Measurements from ENCODE around the gene MTMR2. TPM values are rescaled to one million over a fixed set of nuclear protein-coding genes. Genes with fewer than 3 reads are reported as not detected.
A peak's percentile ranks its signal among the peaks of the same experiment; 100 is the strongest.
"Not testable (repeated sequence)": the region's sequence is repeated elsewhere in the genome, so short reads cannot be mapped to it uniquely, and the experiment has no call there.

Gene MTMR2
- polyA plus RNA-seq, 10 donors: 24.2 to 35.7 (median 27.8) TPM

DNA sequence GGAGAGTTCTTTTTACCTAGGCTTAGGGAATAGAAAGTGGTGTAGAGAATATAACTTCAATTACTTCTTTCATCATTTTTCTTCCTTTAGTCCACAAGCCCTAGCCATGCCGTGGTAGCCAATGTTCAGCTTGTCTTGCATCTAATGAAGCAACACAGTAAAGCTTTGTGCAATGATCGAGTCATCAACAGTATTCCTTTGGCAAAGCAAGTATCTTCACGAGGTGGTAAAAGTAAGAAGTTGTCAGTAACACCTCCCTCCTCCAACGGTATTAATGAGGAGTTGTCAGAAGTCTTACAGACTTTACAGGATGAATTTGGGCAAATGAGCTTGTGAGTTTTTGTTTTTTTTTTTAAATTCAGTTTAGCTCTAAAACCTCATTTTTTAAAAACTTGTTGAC is 96.2 kb downstream of the MTMR2 start:
- no peak for DNase-seq

DNA sequence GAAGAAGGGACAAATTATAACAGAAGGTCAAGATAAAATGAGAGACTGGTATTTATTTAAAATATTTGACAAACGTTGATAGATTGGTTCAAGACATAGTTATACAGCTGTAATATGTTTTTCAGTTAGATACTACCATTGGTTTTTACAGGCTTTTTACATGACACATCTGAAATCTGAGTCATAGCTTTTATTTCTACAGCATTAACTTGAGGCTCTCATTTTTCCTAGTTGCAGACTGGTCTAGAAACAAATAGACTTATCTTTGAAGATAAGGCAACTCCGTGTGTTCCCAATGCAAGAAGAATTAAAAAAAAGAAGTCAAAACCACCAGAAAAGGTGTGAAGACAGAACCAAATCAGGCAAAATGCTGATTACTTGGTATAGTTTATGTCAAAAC is 102.3 kb downstream of the MTMR2 start:
- no peak for DNase-seq

DNA sequence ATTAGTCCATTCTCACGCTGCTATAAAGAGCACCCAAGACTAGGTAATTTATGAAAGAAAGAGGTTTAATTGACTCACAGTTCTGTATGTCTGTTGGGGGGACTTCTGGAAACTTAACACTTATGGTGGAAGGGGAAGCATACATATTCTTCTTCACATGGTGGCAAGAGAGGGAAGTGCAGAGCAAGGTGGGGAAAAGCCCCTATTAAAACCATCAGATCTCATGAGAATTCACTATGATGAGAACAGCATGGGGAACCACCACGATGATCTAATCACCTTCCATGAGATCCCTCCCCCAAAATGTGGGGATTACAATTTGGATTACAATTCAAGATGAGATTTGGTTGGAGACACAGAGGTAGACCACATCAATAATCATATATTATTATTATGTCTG is 107.9 kb downstream of the MTMR2 start:
- no peak for DNase-seq

DNA sequence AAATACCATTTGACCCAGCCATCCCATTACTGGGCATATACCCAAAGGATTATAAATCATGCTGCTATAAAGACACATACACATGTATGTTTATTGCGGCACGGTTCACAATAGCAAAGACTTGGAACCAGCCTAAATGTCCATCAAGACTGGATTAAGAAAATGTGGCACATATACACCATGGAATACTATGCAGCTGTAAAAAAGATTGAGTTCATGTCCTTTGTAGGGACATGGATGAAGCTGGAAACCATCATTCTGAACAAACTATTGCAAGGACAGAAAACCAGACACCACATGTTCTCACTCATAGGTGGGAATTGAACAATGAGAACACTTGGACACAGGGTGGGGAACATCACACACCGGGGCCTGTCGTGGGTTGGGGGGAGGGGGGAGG is 112.9 kb downstream of the MTMR2 start:
- not testable (repeated sequence) for DNase-seq

DNA sequence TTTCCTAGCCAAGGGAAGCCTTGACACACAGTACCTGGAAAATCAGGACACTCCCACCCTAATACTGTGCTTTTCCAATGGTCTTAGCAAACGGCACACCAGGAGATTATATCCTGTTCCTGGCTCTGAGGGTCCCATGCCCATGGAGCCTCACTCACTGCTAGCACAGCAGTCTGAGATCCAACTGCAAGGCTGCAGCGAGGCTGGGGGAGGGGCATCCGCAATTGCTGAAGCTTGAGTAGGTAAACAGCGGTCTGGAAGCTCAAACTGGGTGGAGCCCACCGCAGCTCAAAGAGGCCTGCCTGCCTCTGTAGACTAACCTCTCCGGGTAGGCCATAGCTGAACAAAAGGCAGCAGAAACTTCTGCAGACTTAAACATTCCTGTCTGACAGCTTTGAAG is 117.4 kb downstream of the MTMR2 start:
- DNase-seq: not testable (repeated sequence)

DNA sequence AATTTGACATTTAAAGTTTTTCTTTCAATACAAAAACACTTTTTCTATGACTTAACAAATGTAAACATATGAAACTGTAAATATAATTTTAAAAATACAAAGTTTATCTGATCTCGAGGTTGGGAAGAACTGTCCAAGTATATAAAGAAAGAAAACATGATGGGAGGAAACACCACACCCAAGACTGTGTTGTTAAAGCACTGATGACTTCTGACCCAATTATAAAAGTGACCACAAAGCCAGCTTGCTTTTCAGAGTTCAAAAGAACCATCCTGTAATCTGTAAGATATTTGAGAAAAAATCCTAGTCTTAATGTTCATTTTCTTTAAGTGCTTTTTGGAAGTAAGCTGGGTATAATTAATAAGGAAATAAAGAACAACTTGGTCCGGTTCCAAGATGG is 118.0 kb downstream of the MTMR2 start:
- DNase-seq: no peak

DNA sequence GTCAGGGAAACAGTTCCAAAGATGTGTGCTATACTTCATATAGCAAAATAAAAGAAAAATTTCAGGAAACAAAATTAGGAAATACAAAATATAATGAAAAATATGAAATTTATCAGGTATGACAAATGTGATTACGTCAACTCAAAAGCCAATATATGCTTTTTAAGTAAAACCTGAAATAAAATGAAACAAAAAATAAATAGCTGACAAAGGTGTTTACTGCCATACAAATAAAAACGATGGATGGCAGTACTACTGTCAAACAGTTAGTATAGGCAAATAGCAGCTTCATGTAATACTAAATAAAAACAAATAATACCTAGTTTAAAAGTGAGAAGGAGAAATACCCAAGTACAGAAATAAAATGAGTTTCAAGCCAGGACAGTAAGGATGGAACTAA is 119.9 kb downstream of the MTMR2 start:
- no peak for DNase-seq

DNA sequence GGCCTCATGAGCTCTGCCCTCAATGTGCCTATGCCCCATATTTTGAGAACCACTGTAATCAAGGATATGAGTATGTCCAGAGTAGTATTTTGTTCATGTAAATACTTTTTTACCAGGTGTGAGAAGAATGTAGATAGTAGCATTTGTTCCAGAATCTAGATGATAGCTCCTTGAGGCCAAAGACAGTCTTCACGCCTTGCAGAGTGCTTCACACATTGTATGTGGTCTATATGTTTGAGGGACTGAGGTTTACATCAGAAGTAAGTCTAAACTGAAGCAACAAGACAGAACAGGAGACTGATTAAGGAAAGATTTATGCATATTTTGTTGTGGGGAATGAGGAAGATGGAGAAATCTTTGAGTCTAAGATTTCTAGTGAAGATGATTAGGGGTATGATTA is 121.1 kb downstream of the MTMR2 start:
- no peak for DNase-seq

DNA sequence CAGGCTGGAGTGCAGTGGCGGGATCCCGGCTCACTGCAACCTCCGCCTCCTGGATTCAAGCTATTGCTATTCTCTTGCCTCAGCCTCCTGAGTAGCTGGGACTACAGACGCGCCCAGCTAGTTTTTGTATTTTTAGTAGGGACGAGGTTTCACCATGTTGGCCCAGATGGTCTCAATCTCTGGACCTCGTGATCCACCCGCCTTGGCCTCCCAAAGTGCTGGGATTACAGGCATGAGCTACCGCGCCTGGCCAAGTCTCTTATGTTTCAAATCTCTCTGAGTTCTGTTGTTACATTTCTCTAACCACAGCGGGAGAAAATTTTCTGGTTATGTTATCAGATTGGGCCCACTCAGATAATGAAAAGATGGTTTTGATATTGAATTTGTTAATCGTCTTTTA is 123.5 kb downstream of the MTMR2 start:
- no peak for DNase-seq

DNA sequence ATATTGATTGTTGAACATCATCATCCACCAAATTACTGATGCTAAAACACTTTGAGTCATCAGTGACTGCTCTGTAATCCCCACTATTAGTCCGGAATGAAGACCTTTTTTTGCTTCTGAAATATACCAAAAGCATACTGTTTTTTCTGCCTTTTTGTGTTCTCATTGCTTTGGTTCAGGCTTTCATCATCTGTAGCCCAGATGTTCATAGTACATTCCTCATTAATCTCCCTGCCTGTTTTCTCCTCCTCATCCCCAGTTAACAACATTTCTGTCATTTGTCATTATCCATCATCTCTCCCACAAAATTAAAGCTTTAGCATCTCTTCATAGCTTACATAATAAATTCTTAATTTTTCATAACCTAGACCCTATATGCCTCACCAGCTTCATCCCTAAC is 124.4 kb downstream of the MTMR2 start:
- DNase-seq: no peak

DNA sequence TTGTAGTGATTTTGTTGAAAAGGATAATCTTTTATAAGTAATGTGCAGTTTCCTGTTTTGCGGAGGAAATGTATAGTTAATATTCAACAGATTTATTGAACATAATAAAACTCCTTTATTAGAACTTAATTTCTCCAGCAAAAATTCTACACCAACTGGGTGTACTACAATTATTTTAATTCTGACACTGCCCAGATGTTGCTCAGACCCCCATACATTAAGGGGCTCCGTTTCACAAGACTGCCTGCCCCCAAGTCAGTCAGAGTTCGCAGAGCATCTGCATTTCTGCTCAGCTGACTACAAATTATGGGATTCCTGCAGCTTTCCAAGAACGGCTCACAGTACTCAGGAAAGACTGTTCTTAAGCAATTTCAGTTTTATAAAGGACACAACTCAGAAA is 127.4 kb downstream of the MTMR2 start:
- peak in 1 of 3 donors; percentile 16 for DNase-seq

DNA sequence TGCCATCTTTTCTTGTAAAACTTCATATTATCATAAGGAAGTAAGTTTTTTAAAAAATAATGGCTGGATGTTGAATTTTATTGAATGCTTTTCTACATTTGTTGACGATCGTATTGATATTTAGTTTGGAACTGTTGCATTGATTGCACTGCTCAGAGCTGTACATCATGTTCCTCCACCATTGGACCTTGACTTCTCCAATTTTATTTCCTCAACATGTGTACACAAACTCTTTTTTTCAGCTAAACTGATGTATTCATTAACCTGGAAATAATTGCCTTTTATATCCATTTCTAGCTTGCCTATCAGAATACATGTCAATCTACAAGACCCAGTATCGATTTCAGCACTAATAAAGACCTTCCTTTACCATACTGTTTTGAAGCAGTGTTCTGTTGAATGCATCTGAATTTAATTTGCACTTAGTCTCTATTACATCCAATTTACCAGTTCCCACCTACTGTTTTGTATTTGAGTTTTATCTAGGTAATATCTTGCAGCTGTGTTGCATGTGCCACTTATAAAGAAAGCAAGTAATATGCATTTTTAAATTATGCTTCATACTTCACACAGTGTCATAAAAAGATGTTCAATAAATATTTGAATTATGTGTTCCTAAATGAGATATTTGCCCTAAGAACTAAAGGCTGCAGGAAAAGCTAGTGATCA is 128.1 kb downstream of the MTMR2 start:
- DNase-seq: no peak

DNA sequence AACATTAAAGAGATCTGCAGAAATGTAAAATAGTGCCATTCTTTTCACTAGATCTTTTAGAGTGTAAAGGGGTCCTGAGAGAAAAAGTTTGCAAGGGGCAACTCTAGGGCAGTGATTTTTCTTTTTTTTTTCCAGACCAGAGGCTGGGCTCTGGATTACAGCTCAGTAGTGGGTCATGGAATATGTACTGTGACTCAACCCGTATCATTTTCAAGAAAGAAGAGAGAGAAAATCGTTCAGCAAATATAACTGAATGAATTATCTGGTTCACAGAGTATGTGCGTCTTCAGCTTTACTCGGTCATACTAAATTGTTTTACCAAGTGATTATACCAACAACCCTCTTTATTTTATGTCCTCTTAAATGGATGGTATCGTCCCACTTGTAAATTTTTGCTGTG is 129.8 kb downstream of the MTMR2 start:
- no peak for DNase-seq

DNA sequence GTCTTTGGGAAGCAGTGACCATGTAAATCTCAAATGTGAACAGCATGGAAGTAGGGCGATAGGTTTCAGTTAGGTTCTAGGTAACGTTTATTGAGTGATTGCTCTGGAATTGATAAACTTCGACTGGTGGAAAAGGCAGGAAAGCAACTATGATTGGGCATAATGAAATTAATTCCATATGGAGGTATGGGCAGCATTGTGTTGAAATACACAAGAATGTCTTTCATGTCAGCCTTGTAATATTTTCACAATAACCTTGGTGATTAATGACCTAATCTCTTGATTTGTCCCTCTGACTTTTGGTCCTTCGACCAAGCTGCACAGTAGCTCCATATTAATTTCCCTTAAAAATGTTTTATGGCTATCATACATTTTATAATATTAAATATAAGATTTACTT is 130.8 kb downstream of the MTMR2 start:
- no peak for DNase-seq

DNA sequence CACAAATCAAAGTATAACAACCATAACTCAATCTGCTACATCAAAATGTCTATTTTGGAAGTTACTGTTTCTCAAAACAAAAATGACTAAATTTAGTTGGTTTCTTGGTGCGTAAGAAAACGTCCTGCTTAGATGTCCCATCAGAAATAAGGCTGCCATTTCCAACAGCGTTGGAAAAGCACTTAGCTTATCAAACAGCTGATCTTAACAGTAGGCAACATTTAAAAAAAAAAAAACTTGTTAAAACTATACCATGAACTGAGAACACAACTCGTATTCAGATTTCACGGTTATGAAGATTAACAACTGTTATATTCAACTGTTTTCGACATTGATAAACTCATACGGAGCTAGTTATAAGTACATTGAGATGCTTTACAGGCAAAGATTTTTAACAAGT is 131.2 kb downstream of the MTMR2 start:
- no peak for DNase-seq

DNA sequence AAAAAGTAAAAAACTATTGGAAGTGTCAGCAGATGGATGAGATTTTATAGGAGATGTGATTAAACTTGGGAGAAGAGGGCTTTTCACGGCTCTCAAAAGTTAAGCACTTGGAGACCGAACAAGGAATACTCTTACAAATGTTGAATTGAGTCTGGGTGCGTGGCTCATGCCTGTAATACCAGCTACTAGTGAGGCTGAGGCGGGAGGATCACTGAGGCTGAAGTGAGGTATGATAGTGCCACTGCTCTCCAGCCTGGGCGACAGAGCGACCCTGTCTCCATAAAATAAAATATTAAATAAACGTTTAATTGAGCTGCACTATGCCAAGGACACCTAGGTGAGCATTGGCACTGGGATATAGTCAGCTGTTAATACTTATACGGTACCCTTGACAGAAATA is 131.7 kb downstream of the MTMR2 start:
- no peak for DNase-seq

DNA sequence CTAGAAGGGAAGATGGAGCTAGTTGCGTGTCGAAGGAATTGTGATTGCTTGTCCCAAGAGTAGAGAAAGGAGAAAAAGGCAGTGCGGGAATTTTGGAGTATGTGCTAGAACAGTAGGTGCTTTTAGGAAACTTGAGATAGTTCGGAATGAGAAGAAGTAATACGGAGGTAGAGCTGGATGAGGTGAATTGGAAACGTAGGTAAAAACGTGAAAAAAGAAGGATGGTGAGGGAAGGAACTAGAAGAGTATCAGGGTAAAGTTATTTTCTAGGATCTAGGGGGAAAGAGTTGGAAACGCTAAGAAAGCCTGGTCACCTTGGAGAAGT is 132.2 kb downstream of the MTMR2 start:
- peak in 1 of 3 donors; percentile 13 for DNase-seq

DNA sequence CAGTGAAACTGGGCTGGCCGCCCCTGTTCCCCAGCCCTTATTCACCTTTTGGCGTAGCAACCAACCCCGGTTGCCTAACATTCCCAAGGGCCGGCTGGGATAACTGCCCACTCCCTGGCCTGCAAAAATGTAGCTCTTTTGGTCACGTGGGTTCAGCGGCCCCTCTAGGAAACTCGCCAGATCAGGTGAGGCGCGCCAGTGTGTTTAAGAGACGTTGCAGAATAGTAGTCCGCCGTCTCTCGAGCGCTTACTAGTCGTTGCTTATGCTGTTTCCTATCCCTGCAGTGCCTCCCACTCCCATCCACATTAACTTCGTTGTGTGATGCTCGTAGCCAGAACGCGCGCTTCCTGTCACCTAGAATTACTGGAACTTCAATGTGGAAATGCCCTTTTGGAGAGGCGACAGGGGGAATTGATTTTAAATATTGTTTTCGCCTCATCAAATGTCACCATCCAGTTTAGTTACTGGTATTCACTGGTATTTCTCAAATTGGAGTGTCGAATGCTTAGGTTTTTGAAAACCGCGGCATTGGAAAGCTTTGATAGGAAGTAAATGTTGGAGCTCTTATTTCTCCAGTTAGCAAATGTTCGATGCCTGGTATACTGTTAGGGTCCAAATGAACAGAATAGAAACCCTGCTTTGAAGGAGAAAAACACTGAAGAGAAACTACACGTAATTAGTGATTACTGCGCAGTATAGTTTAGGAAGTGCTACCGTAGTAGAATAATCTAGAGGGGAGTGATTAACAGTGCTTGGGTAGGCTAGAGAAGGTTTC is 132.8 kb downstream of the MTMR2 start:
- peak; percentile 32 to 88 (median 70) for DNase-seq

DNA sequence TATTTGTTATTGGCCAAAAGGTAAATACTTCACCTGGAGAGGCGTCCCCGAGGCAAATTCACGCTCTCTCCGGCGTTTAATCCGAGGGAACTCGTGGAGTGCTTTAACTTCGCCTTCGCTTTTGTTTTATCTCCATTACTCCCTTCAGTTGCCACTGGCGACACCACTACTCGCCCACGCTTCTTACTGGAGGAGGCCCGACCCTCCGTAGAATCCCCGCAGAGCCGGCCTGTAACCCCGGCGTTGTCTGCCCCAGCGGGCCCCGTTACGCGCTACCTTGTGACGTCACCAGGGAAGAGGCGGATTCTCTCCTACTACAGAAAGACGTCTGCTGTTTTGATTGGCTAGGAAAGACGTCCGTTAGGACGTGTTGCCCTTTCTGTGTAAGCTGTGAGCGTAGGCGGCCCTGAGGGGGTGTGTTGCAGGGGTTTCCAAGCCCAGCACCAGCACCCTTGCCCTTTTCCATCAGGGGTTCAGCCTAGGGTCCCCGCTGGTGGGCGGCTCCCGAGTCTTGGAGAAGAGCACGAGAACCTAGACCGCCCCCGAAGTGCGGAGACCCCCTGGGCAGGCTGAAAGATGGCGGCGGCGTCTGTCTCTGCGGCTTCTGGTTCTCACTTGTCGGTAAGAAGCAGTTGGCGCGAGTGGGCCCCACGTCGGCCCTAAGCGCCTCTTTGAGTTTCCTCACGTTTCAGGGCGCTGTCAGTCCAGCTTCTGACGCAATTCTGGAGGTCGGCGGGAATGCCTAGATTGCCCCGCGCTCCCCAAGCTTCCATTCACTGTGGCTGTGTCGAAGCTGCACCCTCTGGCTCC is 133.6 kb downstream of the MTMR2 start, which contains the start of gene CEP57:
Gene CEP57 (plus strand): TSS at position 376 of the 810 bp plus-strand sequence. CDS start 201 bp downstream, at position 577.
- DNase-seq: peak; percentile 99

DNA sequence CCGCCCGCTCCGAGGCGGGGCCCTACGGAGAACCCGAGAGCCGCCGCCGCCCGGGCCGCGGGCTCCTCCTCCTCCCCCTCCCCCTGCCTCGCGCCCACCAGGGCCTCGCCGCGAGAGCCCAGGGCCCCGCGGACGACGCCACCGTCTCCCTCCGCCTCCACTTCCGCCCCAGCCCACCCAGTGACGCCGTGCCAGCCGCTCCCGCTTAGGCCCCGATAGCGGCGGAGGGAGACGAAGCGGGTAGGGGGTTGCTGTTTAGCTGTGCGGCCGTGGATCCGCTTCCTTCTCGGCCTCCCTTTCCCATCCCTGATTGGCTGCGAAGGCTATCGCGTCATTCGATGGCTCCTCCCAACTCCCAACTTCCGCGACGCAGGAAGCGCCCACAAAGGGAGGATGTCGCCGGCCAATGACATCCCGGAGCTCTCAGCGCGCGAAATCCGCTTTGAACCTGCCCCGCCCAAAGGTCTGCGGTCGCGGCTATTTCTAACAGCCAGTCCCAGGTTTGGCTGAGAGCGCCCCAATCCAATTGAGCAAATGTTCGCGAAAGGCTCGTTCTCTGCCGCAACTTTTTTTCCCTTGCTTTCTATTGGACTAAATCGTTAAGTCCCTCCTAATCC is 134.3 kb downstream of the MTMR2 start, which contains the start of gene FAM76B:
Gene FAM76B (minus strand): TSS at position 277 of the 617 bp plus-strand sequence. CDS start 304 bp downstream, outside the sequence.
- peak; percentile 99 to 100 (median 99) for DNase-seq

DNA sequence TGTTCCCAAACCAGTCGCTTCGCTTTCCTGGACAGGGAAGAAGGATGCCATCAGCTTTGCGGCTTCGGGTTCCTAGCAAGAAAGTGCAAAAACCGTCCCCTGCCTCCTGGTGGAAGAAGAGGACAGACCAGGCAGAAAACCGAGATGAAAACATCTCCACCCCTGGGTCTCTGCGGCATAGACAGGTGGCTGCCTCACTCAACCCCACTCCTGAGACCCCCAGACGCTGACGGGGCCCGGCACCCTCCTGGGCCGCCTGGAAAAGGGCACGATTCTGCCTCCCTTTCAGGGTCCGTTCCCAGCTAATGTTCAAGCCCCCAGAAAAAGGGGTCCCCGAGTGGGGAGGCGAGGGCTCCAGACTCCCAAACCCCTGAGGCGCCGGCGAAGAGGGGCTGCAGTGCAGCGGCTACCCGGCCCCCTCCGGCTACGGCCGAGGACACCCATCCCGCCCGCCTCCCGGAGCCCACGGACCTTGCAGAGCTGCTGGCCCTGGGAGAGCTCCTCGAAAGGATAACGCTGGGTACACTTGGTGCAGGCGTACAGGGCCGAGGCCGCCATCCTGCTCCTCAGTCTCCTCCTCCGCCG is 134.9 kb downstream of the MTMR2 start:
- DNase-seq: peak in 2 of 3 donors; percentile 21 to 33

Data from muscle of back (tissue), 11 donors.